HepG2 (cell line): ENCODE results near the gene RPL37A. TPM values are rescaled to one million over a fixed set of nuclear protein-coding genes. Genes with fewer than 3 reads are reported as not detected.

ENCODE experiments used
- ATAC-seq: fragments of 200-7000 bp; cut with Tn5 transposase; 3 replicates; pipeline ENCODE4 v1.9.1; 2020; ENCODE audit warnings: mild to moderate bottlenecking, moderate library complexity
- BruUV-seq: library from RNA; stranded (reverse); fragments of 400-500 nt; replicated peaks from 2 replicates; lab custom pipeline; 2021; lab: Mats Ljungman, UMichigan
- CTCF ChIA-PET: fragments of 300-600 bp; formaldehyde crosslinking; extraction: SDS; loops from one replicate; lab custom pipeline; 2021; ENCODE audit warnings: low total read pairs, inconsistent platforms, low intra/inter-chr PET ratio; lab: Yijun Ruan, JAX
- POLR2A ChIA-PET: fragments of 350-600 bp; sonication (Branson Sonifier 250); formaldehyde crosslinking; loops from one replicate; lab custom pipeline; 2020; ENCODE audit warnings: antibody characterized with exemption, inconsistent platforms; lab: Yijun Ruan, JAX
- DNase-seq: peaks from one replicate; pipeline ENCODE4 v3.0.0-alpha.2; 2015; ENCODE audit warnings: low spot score
- FAIRE-seq: peaks from 3 replicates; lab custom pipeline; 2011; peaks lifted over from hg19 to GRCh38; lab: Jason Lieb, UNC
- H2AFZ ChIP-seq: one replicate; pipeline ENCODE4 v1.6.1; 2011; ENCODE audit warnings: low read length, inconsistent platforms
- H3K27ac ChIP-seq: fragments of 300-600 bp; 3 replicates; pipeline ENCODE4 v1.8.0; 2011; ENCODE audit warnings: mixed run types, mild to moderate bottlenecking, mixed read lengths, low read length, inconsistent platforms; ENCODE audit not compliant: insufficient read depth; ENCODE audit errors: extremely low read length
- H3K27me3 ChIP-seq, 2 experiments: fragments of 200-600 bp in 1 of 2; 2 replicates in 1 of 2; 3 replicates in 1 of 2; pipeline versions ENCODE4 v1.6.0 to v1.8.0; 2011; ENCODE audit warnings: low read length in 2 of 2, mild to moderate bottlenecking in 2 of 2, moderate library complexity in 2 of 2, inconsistent platforms in 1 of 2; ENCODE audit not compliant: insufficient read depth in 2 of 2, control insufficient read depth in 1 of 2
- H3K36me3 ChIP-seq, 2 experiments: fragments of 200-600 bp in 1 of 2; replicated peaks in 1 of 2; 2 replicates in 1 of 2; 3 replicates in 1 of 2; pipeline versions ENCODE4 v1.5.1 to v1.8.0; 2011; ENCODE audit warnings: low read length in 2 of 2, inconsistent platforms in 1 of 2; ENCODE audit not compliant: insufficient read depth in 2 of 2, control insufficient read depth in 1 of 2
- H3K4me1 ChIP-seq: 2 replicates; pipeline ENCODE4 v1.5.1; 2012; ENCODE audit warnings: low read length, inconsistent platforms; ENCODE audit not compliant: insufficient read depth
- H3K4me2 ChIP-seq: 2 replicates; pipeline ENCODE4 v1.6.0; 2011; ENCODE audit warnings: low read depth, low read length, inconsistent platforms
- H3K4me3 ChIP-seq, 3 experiments: fragments of 200-600 bp in 1 of 3; sonication (generic), shearing (Covaris generic) in 1 of 3; replicated peaks in 1 of 3; 2 replicates each; pipeline ENCODE4 v1.5.1; 2011 to 2016; ENCODE audit warnings: low read length in 3 of 3, inconsistent platforms in 2 of 3, low read depth in 2 of 3, mild to moderate bottlenecking in 2 of 3, control low read depth in 1 of 3, mixed read lengths in 1 of 3; ENCODE audit not compliant: insufficient read depth in 1 of 3
- H3K79me2 ChIP-seq: one replicate; pipeline ENCODE4 v1.6.1; 2011; ENCODE audit warnings: low read length, inconsistent platforms; ENCODE audit not compliant: insufficient read depth
- H3K9ac ChIP-seq: 2 replicates; pipeline ENCODE4 v1.6.0; 2011; ENCODE audit warnings: mild to moderate bottlenecking, low read depth, low read length, inconsistent platforms; ENCODE audit not compliant: insufficient read depth
- H3K9me3 ChIP-seq: 2 replicates; pipeline ENCODE4 v1.5.1; 2012; ENCODE audit warnings: mild to moderate bottlenecking, low read length
- H4K20me1 ChIP-seq: 2 replicates; pipeline ENCODE4 v1.6.0; 2011; ENCODE audit warnings: inconsistent platforms, mild to moderate bottlenecking, low read length, moderate library complexity; ENCODE audit not compliant: insufficient read depth
- CCDC6 ChIP-seq: sonication (generic); formaldehyde crosslinking; IDR thresholded peaks from 2 replicates; pipeline ENCODE4 v1.8.1; 2022; ENCODE audit warnings: mild to moderate bottlenecking, missing genetic modification reagents, moderate library complexity
- KLF9 ChIP-seq: IDR thresholded peaks from 2 replicates; pipeline ENCODE4 v1.6.1; 2016; ENCODE audit warnings: low read depth
- PRMT3 ChIP-seq: sonication (generic); formaldehyde crosslinking; IDR thresholded peaks from 2 replicates; pipeline ENCODE4 v1.8.1; 2022; ENCODE audit warnings: low read depth, mild to moderate bottlenecking, moderate library complexity, missing genetic modification reagents, borderline replicate concordance
- TRIM24 ChIP-seq: sonication (generic); formaldehyde crosslinking; IDR thresholded peaks from 2 replicates; pipeline ENCODE4 v1.8.0; 2022; ENCODE audit warnings: mild to moderate bottlenecking, missing genetic modification reagents
- ZKSCAN1 ChIP-seq: fragments of 150-350 bp; IDR thresholded peaks from 2 replicates; pipeline ENCODE4 v1.6.1; 2014; ENCODE audit warnings: low read length
- ZMYM3 ChIP-seq: sonication (generic); formaldehyde crosslinking; IDR thresholded peaks from 2 replicates; pipeline ENCODE4 v1.5.1; 2020; ENCODE audit warnings: mild to moderate bottlenecking, missing genetic modification reagents
- ZNF224 ChIP-seq: sonication (generic); formaldehyde crosslinking; IDR thresholded peaks from 2 replicates; pipeline ENCODE4 v1.5.0; 2020; ENCODE audit warnings: mild to moderate bottlenecking, missing genetic modification reagents
- ZNF253 ChIP-seq: sonication (generic); formaldehyde crosslinking; IDR thresholded peaks from 2 replicates; pipeline ENCODE4 v1.8.0; 2022; ENCODE audit warnings: mild to moderate bottlenecking, missing genetic modification reagents, borderline replicate concordance
- ZSCAN22 ChIP-seq: sonication (generic); formaldehyde crosslinking; IDR thresholded peaks from 2 replicates; pipeline ENCODE4 v1.4.0; 2020; ENCODE audit warnings: mild to moderate bottlenecking, missing genetic modification reagents
- WGBS: methylation state at CpG from one replicate; pipeline ENCODE4 v1.1.6; 2017; ENCODE audit warnings: low lambda C conversion rate; 5-methylcytosine and 5-hydroxymethylcytosine counted together
- in situ Hi-C: cut with HindIII; loops from 2 replicates; pipeline ENCODE4 v1.10.0; 2017; ENCODE audit warnings: low pct_unique_long_range_greater_than_20kb; ENCODE audit not compliant: extremely low pct_ligation_motif_present
- intact Hi-C: fragments of 100-400 bp; cut with micrococcal nuclease; formaldehyde crosslinking; loops from one replicate; pipeline ENCODE4 v1.10.0; 2022; ENCODE audit not compliant: unreplicated experiment
- polyA plus RNA-seq, 8 experiments: library from polyadenylated mRNA; depleted of rRNA in 3 of 8; stranded (reverse) in 7 of 8; unstranded in 1 of 8; fragments of >200 nt; fragmentation: Illumina TruSeq in 4 of 8; extraction: Trizol in 4 of 8; gene quantifications; 2 replicates each; pipeline versions ENCODE4 v1.2.1 to v1.2.3, GENCODE V29; 2011 to 2016; ENCODE audit warnings: low read depth in 4 of 8, missing spikeins in 1 of 8, mixed read lengths in 1 of 8; ENCODE audit not compliant: insufficient read depth in 1 of 8
- total RNA-seq, 5 experiments: library from RNA; depleted of rRNA; stranded (reverse); fragments of >200 nt; fragmentation: Illumina TruSeq; extraction: Trizol; gene quantifications; 2 replicates each; pipeline ENCODE4 v1.2.3, GENCODE V29; 2016; ENCODE audit warnings: low read depth in 1 of 5
- TF ChIP-seq, protein P1 (sequence below): sonication (generic); formaldehyde crosslinking; IDR thresholded peaks from 2 replicates; pipeline ENCODE4 v1.4.0; 2020; ENCODE audit warnings: missing genetic modification reagents

Gene RPL37A
- total and polyA plus RNA-seq, 2 of the 13 experiments (the other 11 are each of a cell fraction or from before 2014, with no cell fraction given): 6,902 to 7,910 TPM

DNA sequence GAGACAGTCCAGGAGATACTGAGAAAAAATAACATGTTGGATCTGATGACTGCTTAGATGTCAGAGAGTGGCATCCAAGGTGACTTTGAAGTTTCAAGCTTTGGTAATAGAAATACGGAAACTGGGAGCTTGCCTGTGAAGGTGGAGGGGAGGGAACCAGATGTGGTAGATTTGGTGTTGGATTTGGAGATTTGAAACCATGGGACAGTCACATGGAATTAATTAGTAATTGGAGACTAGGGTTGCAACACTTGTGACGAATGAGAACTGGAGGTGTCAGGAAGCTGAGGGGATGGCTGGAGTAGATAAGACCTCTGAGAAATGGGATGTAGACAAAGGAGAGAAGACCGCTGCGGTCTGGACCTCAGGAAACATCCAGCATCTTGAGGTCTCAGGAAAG lies 46.7 kb downstream of the RPL37A start (continued):
- TF ChIP-seq PRMT3 (CRISPR knock-in tag): no peak
- no peak for TF ChIP-seq ZNF224 (CRISPR knock-in tag)
- no peak for TF ChIP-seq ZSCAN22 (CRISPR knock-in tag)
- TF ChIP-seq TRIM24: no peak
- no peak for TF ChIP-seq ZMYM3 (CRISPR knock-in tag)
- TF ChIP-seq, protein P1, sequence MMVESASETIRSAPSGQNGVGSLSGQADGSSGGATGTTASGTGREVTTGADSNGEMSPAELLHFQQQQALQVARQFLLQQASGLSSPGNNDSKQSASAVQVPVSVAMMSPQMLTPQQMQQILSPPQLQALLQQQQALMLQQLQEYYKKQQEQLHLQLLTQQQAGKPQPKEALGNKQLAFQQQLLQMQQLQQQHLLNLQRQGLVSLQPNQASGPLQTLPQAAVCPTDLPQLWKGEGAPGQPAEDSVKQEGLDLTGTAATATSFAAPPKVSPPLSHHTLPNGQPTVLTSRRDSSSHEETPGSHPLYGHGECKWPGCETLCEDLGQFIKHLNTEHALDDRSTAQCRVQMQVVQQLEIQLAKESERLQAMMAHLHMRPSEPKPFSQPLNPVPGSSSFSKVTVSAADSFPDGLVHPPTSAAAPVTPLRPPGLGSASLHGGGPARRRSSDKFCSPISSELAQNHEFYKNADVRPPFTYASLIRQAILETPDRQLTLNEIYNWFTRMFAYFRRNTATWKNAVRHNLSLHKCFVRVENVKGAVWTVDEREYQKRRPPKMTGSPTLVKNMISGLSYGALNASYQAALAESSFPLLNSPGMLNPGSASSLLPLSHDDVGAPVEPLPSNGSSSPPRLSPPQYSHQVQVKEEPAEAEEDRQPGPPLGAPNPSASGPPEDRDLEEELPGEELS (CRISPR knock-in tag): no peak
- no peak for TF ChIP-seq CCDC6

DNA sequence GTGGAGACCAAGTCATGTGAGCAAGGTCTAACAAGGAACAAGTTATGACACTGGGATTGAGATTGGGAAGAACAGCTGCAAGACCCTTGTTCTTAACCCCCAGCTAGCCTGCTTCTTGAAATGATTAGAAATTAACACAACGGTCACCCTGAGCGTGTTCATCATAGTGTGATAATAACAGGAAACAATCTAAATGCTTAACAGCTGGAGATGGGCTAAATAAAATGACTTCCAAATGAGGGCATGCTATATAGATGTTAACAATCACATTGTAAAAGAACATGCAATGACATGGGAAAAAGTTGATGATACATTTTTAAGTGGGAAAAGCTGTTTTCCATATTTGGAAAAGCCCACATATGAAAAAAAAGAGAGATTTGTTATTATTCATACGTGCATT lies 47.6 kb downstream of the RPL37A start:
- Histone ChIP-seq H3K79me2 (no peaks in the 10 kb centered on the region), H3K4me2 (no peak overlapping the region), H3K36me3 (no peaks in the 10 kb centered on the region), H2AFZ (no peak overlapping the region), H3K9ac (no peak overlapping the region), H4K20me1 (no peaks in the 10 kb centered on the region), H3K27ac (no peak overlapping the region), H3K4me1 (peaks cover 23% of the 10 kb centered on the region), H3K9me3 (no peaks in the 10 kb centered on the region), H3K4me3 (no peak overlapping the region), H3K27me3 (peaks cover 0 to 10% of the 10 kb centered on the region in 2 experiments; a peak in 2 of 5 replicates)
- in situ Hi-C loops (no loop called here), intact Hi-C loops (no loop called here)
- no peak for FAIRE-seq
- ChIA-PET CTCF (no interaction called here), POLR2A (no interaction called here)
- TF ChIP-seq ZKSCAN1: no peak
- no peak for TF ChIP-seq ZNF253 (CRISPR knock-in tag)
- TF ChIP-seq KLF9: no peak
- WGBS: 39% methylated on average over 3 of the region's 3 CpGs
- no peak for ATAC-seq
- no TSS peak for BruUV-seq
- DNase-seq: no peak
